ENCODE results near the gene IQCB1. TPM values are rescaled to one million over a fixed set of nuclear protein-coding genes. Genes with fewer than 3 reads are reported as not detected.

Gene IQCB1
- total RNA-seq, 4 donors from 2014 or later, result 16.3 to 37.9 (median 31.4) TPM

- DNase-seq, result no peak
- H3K27ac ChIP-seq, result no peak overlapping the region
- no peaks in the 10 kb centered on the region for H3K4me1 ChIP-seq
- no peak overlapping the region for H3K4me3 ChIP-seq (replicated peaks in 1 of 3)
- intact Hi-C loops (cut with DNase I), result no loop called here
- no peaks in the 10 kb centered on the region for H3K27me3 ChIP-seq
- WGBS, 2 donors, result 94 to 98% methylated on average over 2 of the region's 2 CpGs
- no peaks in the 10 kb centered on the region for H3K9me3 ChIP-seq
- H3K36me3 ChIP-seq, result no peaks in the 10 kb centered on the region
- TF ChIP-seq POLR2A (IDR thresholded peaks at IDR 0.05), result no peak
- no peak for TF ChIP-seq CTCF (IDR thresholded peaks at IDR 0.05)
Observed at GRCh38 chr3:121852256-121852655, 17.4 kb upstream of the IQCB1 start.

DNA sequence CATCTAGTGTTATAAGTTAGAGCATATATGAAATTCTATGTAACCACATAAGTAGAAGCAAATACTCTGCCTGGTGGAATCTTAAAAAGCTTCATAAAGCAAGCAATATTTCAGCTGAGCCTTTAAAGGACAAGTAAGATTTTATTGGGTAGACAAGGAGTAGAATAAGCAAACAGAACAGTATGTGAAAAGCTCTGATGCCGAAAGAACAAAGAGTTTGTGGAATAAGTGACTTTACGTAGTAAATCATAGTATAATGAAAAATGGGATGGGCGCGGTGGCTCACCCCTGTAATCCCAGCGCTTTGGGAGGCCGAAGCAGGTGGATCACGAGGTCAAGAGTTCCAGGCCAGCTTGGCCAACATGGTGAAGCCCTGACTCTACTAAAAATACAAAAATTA is 10.0 kb upstream of the IQCB1 start:
- WGBS, 2 donors, result 96 to 97% methylated on average over 7 of the region's 7 CpGs
- no peaks in the 10 kb centered on the region for H3K4me1 ChIP-seq
- TF ChIP-seq POLR2A (IDR thresholded peaks at IDR 0.05) (no peak), CTCF (IDR thresholded peaks at IDR 0.05) (no peak)

DNA sequence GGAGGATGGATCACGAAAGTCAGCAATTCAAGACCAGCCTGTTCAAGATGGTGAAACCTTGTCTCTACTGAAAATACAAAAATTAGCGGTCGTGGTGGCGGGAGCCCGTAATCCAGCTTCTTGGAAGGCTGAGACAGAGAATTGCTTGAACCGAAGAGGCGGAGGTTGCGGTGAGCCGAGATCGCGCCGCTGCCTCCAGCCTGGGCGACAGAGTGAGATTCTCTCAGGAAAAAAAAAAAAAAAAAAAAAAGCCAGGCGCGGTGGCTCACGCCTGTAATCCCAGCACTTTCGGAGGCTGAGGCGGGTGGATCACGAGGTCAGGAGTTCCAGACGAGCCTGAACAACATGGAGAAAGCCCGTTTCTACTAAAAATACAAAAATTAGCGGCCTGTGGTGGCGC is 5.1 kb upstream of the IQCB1 start:
- Histone ChIP-seq H3K27ac (no peak overlapping the region), H3K9me3 (no peaks in the 10 kb centered on the region), H3K27me3 (no peaks in the 10 kb centered on the region), H3K4me1 (peaks cover 0 to 7% of the 10 kb centered on the region in 2 donors), H3K4me3 (replicated peaks in 1 of 3) (no peak overlapping the region), H3K36me3 (no peaks in the 10 kb centered on the region)
- WGBS, 2 donors, result 96 to 97% methylated on average over 23 of the region's 23 CpGs
- TF ChIP-seq CTCF (IDR thresholded peaks at IDR 0.05) (no peak), POLR2A (IDR thresholded peaks at IDR 0.05) (no peak)
- intact Hi-C loops (cut with DNase I), result no loop called here
- no peak for DNase-seq

More for the DNA sequence above, 10.0 kb upstream of the IQCB1 start:
- intact Hi-C loops (cut with DNase I), result no loop called here
- no peak overlapping the region for H3K4me3 ChIP-seq (replicated peaks in 1 of 3)
- H3K27ac ChIP-seq, result no peak overlapping the region
- H3K27me3 ChIP-seq, result no peaks in the 10 kb centered on the region
- no peaks in the 10 kb centered on the region for H3K9me3 ChIP-seq
- DNase-seq, result no peak
- H3K36me3 ChIP-seq, result no peaks in the 10 kb centered on the region

GRCh38 chr3:121836481-121836880 is 1.6 kb upstream of the IQCB1 start:
- H3K4me1 ChIP-seq, result peaks cover 10 to 11% of the 10 kb centered on the region in 2 donors
- H3K4me3 ChIP-seq (replicated peaks in 1 of 3), result no peak overlapping the region
- no peaks in the 10 kb centered on the region for H3K9me3 ChIP-seq
- no peak for DNase-seq
- TF ChIP-seq POLR2A (IDR thresholded peaks at IDR 0.05) (no peak), CTCF (IDR thresholded peaks at IDR 0.05) (no peak)
- H3K27ac ChIP-seq, result no peak overlapping the region
- no peaks in the 10 kb centered on the region for H3K36me3 ChIP-seq
- no peaks in the 10 kb centered on the region for H3K27me3 ChIP-seq
- 85 to 90% methylated on average over 3 of the region's 3 CpGs for WGBS, 2 donors
- intact Hi-C loops (cut with DNase I), result no loop called here

GRCh38 chr3:121836064-121836463 is 1.2 kb upstream of the IQCB1 start:
- H3K36me3 ChIP-seq, result no peaks in the 10 kb centered on the region
- no peaks in the 10 kb centered on the region for H3K27me3 ChIP-seq
- H3K4me1 ChIP-seq, result peaks cover 10 to 11% of the 10 kb centered on the region in 2 donors
- whole genome bisulfite sequencing, 2 donors, result 81 to 83% methylated on average over 4 of the region's 4 CpGs
- TF ChIP-seq POLR2A (IDR thresholded peaks at IDR 0.05) (no peak), CTCF (IDR thresholded peaks at IDR 0.05) (no peak)
- no peak overlapping the region for H3K4me3 ChIP-seq (replicated peaks in 1 of 3)
- H3K27ac ChIP-seq, result no peak overlapping the region
- no peak for DNase-seq
- no peaks in the 10 kb centered on the region for H3K9me3 ChIP-seq
- intact Hi-C loops (cut with DNase I), result no loop called here
